ENCODE results near the gene SLC6A12.
"Not testable (repeated sequence)": the region's sequence is repeated elsewhere in the genome, so short reads cannot be mapped to it uniquely, and the experiment has no call there.

SLC6A12 gene

DNA sequence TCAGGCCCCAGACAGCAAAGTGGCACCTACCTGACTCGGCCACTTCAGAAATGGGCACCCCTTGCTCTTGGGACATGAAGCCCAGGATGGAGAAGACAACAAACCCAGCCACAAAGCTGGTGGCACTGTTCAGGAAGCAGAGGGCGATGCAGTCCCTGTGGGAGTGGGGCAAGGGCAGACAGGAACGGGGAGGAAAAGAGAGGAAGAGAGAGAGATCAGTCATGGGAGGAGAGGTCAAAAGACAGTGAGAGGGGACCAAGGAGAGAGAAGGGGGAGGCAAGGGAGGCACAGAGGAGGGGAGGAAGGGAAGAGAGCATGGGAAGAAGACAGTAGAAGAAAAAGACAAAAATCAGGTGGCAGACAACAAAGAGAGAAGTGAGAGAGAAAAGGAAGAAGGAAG, 16.6 kb downstream of the SLC6A12 start:
- no peak for DNase-seq (ENCODE audit: low read depth)

DNA sequence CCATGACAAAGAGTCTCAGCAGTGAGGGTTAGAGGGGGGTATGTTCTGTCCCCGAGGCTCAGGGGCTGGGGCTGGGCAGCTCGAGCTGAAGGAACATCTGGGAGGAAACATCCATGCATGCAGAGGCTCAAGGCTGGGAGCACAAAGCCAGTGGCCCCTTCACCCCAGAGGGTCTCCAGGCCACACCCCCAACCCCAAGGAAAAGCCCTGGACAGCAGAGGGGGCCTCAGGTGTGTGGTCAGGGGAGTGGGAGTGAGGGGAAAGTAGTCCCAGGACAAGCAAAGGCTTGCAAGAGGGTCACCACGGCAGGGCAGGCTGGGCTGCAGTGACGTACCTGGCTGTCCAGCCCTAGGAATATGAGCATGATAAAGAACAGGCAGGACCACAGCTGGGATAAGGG, 17.5 kb downstream of the SLC6A12 start:
- no peak for DNase-seq (ENCODE audit: low read depth)

DNA sequence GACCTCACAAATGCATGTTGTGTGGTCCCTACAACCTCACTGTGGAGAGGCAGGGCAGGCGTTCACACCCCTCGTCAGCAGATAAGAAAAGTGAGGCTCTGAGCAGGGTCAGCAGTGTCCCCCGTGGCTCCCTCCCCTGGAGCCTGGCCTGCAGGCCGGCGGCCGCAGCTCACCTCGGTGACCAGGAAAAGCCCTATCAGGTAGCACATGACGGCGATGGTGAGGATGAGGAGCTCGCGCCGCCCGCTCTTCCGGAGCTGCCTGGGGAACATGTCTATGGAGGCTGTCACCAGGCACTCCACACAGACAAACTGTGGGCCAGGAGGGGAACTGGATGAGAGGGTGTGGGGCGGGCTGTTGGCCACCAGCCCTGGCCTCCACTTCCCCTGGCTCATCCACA, 18.0 kb downstream of the SLC6A12 start:
- DNase-seq (ENCODE audit: low read depth), result no peak

DNA sequence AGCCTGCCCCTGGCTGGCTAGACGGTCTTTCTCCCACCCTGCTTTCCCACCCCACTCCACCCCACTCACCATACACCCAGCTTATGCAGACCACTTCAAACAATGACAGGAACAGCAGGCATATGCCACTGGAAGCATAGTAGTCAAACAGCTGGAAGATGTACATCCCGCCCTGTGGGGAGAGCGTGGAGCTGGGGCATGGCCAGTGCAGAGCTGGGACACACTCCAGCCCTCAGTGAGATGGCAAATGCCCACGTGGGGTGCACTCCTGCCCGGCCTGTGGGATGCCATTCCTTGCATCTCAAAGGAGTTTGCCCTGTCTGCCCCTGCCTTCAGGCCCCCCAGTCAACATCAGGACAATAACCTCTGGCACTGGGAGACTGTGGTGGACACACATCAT, 18.8 kb downstream of the SLC6A12 start:
- no peak for DNase-seq (ENCODE audit: low read depth)

DNA sequence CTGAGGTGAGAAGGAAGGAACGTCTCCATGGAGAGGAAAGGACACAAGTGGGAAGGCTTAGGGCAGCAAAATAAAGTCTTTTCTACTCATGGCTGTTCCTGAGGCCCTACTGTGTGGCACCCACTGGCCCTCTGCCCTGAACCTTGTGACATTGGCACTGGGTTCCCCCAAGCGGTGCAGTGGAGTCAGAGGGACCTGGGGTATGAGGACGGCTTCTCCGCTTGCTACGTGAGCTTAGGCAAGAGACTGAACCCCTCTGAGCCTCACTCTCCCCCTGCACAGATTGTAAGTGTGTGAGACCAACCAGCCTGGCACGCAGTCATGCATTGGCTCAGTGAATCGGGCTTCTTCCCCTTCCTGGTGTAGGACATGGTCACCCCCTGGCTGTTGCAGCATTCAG, 19.7 kb downstream of the SLC6A12 start:
- DNase-seq (ENCODE audit: low read depth), result no peak

DNA sequence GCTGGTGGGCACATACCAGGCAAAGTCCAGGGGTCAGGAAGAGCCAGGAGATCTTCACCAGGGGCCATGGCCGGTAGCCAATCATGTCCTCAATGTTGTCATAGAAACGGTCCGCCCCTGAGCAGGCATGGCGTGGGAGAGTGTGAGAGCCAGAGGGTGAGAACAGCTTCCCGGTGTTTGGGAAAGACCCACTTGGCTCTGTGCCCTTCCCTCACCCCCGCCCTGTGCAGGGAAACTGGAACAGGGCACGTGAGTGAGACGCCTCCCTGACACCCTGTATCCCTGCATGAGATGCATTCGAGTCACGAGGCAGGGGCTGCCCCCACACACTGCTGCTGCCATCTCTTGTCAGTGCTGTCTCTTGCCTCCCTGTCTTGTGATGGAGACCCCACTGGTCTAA, 20.7 kb downstream of the SLC6A12 start:
- DNase-seq (ENCODE audit: low read depth), result no peak

DNA sequence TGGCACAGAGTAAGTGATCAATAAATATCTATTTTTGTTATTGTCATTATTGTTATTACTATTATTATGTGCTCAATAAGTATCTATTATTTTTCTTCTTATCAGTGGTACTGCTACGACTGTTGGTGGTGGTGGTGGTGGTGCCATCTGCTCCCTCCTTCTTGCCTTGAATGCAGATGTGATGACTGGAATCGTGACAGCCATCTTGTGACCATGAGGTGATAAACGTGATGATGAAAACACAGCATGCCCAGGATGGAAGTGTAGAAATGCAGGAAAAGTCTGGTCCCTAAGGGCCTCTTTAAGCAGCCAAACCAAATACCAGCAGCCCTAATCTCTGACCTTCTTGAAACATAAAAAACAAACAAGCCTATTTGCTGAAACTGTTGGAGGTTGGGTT, 22.4 kb downstream of the SLC6A12 start:
- DNase-seq (ENCODE audit: low read depth), result no peak

DNA sequence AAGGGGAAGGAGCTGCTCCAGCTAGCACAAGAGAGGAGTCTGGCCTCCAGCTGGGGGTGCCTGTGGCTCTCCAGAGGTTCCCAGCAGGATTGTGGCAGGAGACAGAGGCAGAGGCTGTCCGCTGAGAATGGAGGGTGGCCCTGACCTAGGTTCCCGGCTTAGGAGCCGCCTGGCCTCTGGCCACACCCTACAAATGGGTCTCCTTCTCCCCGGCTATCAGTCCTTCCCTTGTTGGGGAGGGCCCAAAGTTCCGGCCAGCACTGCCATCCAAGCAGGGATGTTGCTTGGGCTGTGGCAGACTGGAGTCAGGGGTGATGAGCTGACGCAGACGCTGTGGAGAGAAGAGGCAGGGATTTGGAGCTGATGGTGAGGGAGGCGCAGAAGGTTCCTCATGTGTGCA, 23.1 kb downstream of the SLC6A12 start:
- DNase-seq (ENCODE audit: low read depth), result no peak

DNA sequence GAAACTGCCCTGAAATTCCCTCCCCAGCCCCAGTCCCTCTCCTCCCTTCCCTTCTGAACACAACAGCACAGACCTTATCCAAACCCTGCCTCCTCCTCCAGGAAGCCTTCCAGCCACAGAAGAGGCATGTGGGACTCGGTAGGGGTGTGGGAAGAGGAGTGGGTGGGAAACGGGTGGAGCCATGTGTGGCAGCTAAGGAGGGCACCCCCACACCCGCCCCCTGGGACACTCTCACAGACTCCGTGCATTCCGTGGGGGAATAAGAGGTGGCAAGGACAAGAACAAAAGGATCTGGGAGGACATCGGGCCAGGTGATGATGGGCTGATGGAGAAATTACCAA, 24.4 kb downstream of the SLC6A12 start:
- no peak for DNase-seq (ENCODE audit: low read depth)

DNA sequence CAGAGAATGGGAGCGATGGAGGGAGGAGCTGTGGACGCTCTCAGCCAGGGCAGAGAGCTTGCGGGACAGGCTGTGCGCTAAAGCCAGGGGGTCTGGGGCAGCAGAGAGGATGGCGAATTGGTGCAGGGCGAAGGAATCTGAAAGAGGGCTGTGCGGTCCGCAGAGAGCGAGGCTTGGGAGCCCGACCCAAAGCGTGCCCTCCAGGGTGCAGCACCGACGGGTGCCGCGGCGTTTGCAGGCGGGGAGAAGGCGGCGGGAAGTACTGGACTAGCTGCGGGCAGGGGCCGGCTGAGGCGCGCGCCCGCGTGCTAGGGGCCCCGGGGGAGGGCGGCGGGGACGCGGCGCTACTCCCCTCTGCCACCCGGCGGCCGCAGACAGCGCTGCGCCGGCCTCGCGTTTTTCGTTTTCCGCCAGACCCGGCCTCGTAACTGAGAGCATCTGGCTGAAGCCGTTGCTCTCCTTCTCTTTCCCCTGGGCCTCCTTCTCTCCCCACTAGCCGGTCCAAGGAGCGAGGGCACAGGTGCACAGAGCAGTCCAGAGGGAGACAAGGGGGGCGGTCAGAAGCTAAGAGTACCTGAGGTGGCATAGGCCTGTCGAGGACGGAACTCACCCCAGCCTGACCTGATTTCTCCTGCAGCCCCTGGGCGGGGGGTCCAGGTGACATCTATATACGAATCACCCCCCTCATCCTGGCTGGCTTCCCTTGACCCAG, 24.9 kb downstream of the SLC6A12 start:
- peak; percentile 4 for DNase-seq (ENCODE audit: low read depth)

DNA sequence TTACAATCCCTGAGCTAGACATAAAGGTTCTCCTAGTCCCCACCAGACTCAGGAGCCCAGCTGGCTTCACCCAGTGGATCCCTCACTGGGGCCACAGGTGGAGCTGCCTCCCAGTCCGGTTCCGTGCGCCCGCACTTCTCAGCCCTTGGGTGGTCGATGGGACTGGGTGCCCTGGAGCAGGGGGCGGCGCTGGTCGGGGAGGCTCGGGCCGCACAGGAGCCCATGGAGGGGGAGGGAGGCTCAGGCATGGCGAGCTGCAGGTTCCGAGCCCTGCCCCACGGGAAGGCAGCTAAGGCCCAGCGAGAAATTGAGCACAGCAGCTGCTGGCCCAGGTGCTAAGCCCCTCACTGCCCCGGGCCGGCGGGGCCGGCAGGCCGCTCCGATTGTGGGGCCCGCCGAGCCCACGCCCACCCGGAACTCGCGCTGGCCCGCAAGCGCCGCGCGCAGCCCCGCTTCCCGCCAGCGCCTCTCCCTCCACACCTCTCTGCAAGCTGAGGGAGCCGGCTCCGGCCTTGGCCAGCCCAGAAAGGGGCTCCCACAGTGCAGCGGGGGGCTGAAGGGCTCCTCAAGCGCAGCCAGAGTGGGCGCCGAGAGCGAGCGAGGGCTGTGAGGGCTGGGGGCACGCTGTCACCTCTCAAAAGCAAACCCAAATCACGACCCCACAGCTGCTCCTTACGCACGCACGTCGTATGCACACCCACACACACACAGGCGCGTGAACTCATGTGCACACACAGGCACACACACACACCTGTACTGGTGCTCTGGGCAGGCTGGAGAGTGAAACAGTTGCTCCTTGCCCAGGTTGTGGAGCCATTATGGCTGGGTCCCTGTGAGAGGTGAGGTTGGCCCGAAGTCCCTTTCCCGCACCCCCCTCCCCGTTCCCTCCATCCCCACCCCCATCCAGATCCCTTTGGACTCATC, 25.7 kb downstream of the SLC6A12 start:
- DNase-seq (ENCODE audit: low read depth), result not testable (repeated sequence)

DNA sequence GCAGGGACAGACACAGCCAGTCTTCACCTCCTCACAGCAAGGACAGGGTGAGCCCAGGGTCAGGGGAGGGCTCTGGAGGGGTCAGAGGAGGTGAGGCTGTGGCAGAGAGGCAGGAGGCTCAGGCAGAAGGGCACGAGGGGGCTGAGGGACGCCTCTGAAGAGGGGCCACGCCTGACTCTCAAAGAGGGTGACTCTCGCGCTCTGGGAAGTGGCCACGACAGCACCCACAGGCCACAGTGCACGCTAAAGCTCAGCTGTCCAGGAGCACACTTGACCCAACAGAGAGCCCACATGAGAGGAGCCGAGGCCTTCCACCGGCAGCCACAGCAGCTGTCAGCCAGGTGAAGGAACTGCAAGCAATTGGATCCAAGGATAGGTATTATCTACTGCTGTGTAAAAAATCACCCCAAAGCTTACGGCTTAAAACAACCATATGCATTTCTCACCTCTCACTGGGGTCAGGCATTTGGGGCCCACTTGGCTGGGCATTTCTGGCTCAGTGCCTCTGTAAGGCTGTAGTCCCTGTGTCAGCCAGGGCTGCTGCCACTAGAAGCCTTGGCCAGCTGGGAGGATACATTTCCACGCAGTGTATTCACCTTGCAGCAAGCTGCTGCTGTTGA, 27.8 kb downstream of the SLC6A12 start:
- no peak for DNase-seq (ENCODE audit: low read depth)

DNA sequence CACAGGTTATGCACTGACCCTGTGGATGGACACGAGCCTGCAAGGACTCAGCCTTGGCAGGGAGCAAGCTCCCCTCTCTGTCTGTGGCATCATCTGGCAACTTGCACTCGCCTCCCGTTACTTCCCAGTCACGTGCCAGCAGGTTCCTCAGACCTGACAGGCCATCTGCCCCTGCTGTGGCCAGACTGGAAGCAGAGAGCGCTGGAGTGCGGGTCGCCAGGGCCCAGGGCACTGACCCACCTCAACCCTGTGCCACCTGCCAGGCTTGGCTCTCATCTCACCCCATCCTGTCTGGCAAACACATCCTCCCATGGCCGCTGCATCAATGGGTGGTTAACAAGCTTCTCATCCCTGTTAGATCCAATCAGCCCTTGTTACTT, 28.4 kb downstream of the SLC6A12 start:
- DNase-seq (ENCODE audit: low read depth), result no peak

DNA sequence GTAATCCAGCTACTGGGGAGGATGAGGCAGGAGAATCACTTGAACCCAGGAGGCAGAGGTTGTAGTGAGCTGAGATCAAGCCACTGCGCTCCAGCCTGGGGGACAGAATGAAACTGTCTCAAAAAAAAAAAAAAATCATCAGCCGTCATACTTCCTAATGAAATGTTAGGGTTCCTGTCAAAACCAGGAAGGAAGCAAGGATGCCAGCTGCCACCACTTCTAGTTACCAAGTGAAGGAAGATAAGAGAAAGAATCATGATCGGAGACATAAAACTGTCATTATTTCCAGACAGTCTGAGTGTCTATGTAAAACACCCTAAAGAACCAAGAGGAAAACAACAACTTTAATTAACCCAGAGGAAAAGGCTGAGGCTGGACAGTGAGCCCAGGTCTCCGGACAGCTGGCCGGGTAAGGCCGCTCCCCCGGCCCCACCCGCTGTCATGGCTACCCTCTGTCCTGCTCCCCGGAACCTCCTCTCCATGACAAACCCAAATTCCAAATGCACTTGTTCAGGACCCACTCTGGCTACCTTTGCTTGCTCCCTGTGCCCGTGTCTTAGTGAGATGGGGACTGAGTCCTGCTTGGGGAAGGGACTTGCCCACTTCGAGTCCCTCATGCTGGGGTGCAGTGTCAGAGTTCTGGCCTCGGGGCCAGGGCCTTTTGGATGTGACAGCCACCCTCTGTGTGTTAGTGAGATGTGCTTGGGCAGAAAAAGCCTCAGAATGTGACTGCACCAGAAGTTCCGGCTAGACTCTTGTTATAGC, 29.0 kb downstream of the SLC6A12 start:
- DNase-seq (ENCODE audit: low read depth), result no peak

DNA sequence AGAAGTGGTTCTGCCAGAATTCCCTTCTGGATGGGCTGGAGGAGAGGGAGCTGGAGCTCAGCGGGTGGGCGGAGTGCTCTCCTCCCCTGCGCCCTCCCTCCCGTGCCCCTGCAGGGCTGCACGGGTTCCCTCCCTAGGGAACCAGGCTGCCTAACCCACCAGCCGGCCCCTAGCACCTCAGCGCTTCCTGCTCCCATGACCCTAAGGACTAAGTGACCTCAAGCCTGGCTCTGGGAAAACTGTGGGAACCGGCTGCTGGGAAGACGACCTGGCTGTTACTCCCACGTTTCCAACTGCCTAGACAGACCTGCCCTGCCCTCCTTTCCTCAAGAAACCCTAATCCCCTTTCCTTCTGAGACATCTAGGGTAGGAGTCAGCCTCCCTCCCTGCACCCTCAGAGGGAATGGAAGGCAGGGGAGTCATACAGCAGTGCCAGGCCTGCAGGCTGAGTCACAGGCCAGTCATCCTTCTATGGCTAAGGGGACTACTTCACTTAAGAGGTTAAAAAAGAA, 31.5 kb downstream of the SLC6A12 start:
- DNase-seq (ENCODE audit: low read depth), result no peak

DNA sequence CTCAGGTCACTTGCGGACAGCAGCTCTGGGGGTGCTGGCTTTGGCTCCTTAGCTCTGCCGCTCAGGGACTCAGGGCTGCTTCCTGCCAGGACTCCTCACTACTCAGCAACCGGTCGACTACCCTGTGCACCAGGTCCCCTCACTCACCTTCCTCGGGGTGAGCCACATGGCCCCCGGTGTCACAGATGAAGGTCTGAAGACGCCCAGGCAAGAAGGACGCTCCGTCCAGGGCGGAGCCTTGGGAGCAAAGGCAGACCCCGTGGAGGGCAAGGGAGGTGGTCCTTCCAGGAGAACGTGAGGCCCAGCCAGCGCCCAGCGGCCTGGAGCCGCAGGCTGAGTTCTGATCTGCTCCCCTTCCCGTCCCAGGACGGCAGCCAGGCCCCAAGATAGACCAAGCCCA, 32.0 kb downstream of the SLC6A12 start:
- DNase-seq (ENCODE audit: low read depth), result no peak

DNA sequence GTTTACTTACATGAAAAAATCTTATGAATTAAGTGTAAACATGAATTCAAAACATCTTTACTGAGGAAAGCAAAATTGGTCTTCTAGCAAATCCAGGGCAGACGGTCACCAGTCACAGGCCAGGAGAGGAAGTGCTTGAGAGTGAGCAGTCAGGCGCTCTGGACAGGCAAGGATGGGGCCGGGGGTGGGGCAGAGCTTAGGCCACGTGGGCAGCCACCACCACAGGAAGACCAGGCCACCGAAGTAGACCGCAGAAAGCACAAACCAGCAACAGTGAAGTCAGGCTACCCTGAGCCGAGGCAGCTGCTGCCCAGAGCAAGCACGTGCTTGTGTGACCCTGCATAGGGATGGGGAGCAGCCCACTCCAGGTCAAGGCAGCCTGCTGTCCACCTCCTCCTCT, 33.5 kb downstream of the SLC6A12 start:
- no peak for DNase-seq (ENCODE audit: low read depth)

DNA sequence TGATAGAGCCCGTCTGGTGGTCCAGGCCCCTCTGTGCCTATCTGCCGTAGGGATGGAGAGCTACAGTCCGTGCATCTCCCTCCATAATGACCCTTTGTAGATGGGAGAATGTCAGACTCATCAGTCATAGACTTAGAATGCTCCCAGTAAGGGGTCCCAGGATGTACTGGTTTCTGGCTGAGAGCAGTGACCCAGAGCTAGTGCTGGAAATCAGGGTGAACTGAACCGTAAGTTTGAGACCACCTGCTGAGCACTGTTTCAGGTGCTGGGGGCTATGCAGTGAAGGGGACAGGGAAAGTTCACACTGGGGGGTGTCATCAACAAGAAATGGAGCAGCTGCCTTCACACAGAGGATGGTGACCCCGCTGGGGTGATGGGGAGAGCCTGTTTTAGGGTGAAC, 34.1 kb downstream of the SLC6A12 start:
- no peak for DNase-seq (ENCODE audit: low read depth)

DNA sequence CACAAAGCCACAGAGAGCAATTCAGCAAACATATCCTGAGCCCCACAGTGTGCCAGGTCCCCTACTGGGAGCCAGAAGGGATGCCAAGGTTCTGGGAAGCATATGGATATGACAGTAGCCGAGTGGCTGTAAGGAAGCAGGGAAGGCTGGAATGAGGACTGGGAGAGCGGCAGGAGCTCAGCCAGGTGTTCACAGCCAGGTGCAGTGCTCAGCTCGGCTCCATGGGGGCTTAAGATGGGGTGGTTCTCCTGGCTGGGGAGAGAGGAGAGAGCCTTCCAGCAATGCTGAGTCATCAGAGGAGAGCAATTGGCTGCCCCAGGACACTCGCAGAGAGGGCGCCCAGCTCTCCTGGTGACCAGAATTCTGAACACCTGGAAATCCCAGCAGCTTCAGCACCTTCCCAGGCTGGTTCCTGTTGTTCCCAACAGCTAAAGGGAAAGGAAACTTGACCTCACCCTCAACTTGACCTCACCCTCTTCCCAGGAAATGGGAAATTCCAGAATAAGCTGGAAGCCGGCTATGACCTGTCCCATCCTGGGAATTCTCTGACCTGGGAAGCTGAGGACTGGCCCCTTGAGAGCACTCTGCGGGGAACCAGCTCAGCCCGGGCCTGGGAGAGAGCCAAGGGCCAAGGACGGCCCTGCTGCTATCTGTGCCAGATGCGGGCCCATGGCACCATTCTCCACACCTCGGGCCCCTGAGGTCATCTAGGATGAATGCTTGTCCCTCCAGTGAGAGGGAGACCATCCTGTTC, 34.6 kb downstream of the SLC6A12 start:
- no peak for DNase-seq (ENCODE audit: low read depth)

DNA sequence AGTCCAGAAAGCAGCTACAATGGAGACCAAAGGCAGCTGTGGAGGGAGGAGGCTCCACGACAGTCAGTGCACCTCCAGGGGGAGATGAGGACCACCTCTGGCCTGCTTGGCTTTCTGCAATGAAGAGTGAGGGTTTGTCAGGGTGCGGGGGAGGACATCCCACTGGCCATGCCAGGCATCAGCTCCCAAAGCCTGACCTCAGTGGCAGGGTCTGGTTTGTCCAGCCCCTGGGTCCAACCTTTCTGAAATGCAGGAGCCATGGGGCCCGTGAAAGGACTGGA, 35.2 kb downstream of the SLC6A12 start:
- no peak for DNase-seq (ENCODE audit: low read depth)

DNA sequence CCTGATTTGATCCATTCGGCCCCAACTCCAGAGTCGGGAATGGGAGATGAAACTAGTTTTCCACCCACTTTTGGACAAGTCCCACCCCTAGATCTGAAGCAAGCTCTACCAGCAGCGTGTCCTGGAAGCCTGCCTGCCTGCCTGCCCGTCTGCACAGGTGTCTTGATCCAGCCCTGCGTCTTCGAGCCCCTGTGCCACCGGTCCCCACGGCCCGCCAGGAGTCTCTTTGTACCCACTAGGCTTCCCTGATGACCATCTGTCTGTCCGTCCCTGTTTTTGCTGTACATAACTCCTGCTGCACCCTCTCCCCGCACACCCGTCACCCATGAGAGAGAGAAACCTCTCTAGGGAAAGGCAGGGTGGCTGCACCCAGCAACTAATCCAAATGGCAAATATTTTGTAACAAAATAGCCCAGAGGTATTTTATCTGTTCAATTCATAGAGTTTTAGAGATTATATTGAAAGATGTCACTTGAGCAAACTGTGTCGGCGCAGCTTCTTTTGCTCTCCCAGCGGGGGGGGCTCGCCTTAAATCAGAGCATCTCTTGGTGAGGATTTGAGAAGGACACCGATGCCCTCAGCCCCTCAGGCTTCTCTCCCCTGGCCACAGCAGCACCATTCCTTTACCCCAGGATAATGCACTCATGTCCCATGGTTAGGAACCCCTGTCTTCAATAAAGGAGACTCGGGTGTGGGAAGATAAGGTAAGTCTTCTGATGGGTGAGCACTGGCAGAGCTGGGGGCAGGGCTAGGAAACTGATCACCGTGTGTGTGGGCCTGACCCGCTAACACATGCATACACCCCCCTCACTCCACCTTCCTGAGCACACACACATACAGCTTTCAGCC, 35.8 kb downstream of the SLC6A12 start:
- DNase-seq (ENCODE audit: low read depth), result no peak

Measured in activated T-cell treated with anti-CD3 and anti-CD28 coated beads for 24 hours (primary cell).